MCF 10A (cell line): ENCODE data around the gene LMO2. TPM values are rescaled to one million over a fixed set of nuclear protein-coding genes. Genes with fewer than 3 reads are reported as not detected.

Experiments used
- Bru-seq: library from RNA; stranded (reverse); fragments of 400-500 nt; gene quantifications from one replicate; lab custom pipeline; 2021; lab: Mats Ljungman, UMichigan
- BruChase-seq, 2 experiments: library from RNA; stranded (reverse); fragments of 400-500 nt; gene quantifications; one replicate each; lab custom pipeline; 2021; lab: Mats Ljungman, UMichigan
- BruUV-seq: library from RNA; stranded (reverse); fragments of 400-500 nt; replicated peaks from 2 replicates; lab custom pipeline; 2021; lab: Mats Ljungman, UMichigan
- CTCF ChIA-PET: fragments of 300-600 bp; sonication (Branson Sonifier 250); formaldehyde crosslinking; extraction: SDS; loops from one replicate; lab custom pipeline; 2021; ENCODE audit warnings: antibody characterized with exemption, inconsistent platforms; lab: Yijun Ruan, JAX
- POLR2A ChIA-PET: fragments of 300-600, 350-650 bp; sonication (Branson Sonifier 250); formaldehyde crosslinking; extraction: SDS; loops from one replicate; lab custom pipeline; 2020; ENCODE audit warnings: antibody characterized with exemption, inconsistent platforms; lab: Yijun Ruan, JAX
- DNase-seq: peaks from one replicate; pipeline ENCODE4 v3.0.0-alpha.2; 2018; ENCODE audit not compliant: unreplicated experiment
- H3K27ac Mint-ChIP-seq: one replicate; pipeline ENCODE4 v1.8.0; 2022; ENCODE audit warnings: mild to moderate bottlenecking, low read depth, mixed read lengths; ENCODE audit not compliant: unreplicated experiment
- H3K27me3 Mint-ChIP-seq: one replicate; pipeline ENCODE4 v1.8.0; 2022; ENCODE audit warnings: mixed read lengths; ENCODE audit not compliant: insufficient read depth, unreplicated experiment
- H3K36me3 Mint-ChIP-seq: one replicate; pipeline ENCODE4 v1.8.0; 2022; ENCODE audit warnings: mild to moderate bottlenecking, moderate library complexity, mixed read lengths; ENCODE audit not compliant: insufficient read depth, unreplicated experiment
- H3K4me1 Mint-ChIP-seq: one replicate; pipeline ENCODE4 v1.8.0; 2022; ENCODE audit warnings: mixed read lengths; ENCODE audit not compliant: insufficient read depth, unreplicated experiment
- H3K4me3 Mint-ChIP-seq: one replicate; pipeline ENCODE4 v1.8.0; 2022; ENCODE audit warnings: mild to moderate bottlenecking, moderate library complexity, mixed read lengths; ENCODE audit not compliant: unreplicated experiment
- H3K9me3 Mint-ChIP-seq: one replicate; pipeline ENCODE4 v1.8.0; 2022; ENCODE audit warnings: mixed read lengths; ENCODE audit not compliant: unreplicated experiment
- CTCF ChIP-seq: fragments of 200-600 bp; IDR thresholded peaks from one replicate; pipeline ENCODE4 v1.8.0; 2022; ENCODE audit warnings: antibody characterized with exemption, mild to moderate bottlenecking; ENCODE audit not compliant: unreplicated experiment
- intact Hi-C: fragments of 100-400 bp; cut with micrococcal nuclease; formaldehyde crosslinking; loops from 2 replicates; pipeline ENCODE4 v1.14.1; 2022
- long read RNA-seq: library from polyadenylated mRNA; stranded (forward); transcript quantifications from one replicate; pipeline ENCODE4 v2.0.0, GENCODE V29; 2022
- total RNA-seq: library from RNA; stranded (reverse); gene quantifications from 2 replicates; pipeline ENCODE4 v1.2.3, GENCODE V29; 2022

Gene LMO2
- total RNA-seq = 0.66 and 0.89 TPM in 2 replicates
- Bru-seq, nascent RNA = percentile 19 among the genes with signal in this experiment
- BruChase-seq, experiment 1, labeled RNA remaining after a 6-hour chase = percentile 13 among the genes with signal in this experiment
- BruChase-seq, experiment 2, labeled RNA remaining after a 2-hour chase = percentile 15 among the genes with signal in this experiment
- long read RNA-seq, partial matches to known transcripts = 0 of 1 reads
- long read RNA-seq, other reads (novel, unspliced or antisense) = 0 of 1 reads

GRCh38 chr11:33891714-33892327, at the start of gene LMO2:
TSS of gene LMO2 (minus strand) at chr11:33892076. CDS start at chr11:33869716, 22,360 bp downstream.
- DNase-seq = no peak
- no peak within 1 kb of the TSS for H3K4me3 Mint-ChIP-seq
- intact Hi-C loops = no loop called here
- TF ChIP-seq CTCF = no peak
- no peak within 1 kb of the TSS for H3K27ac Mint-ChIP-seq
- peaks cover 7% of the 10 kb centered on the region for H3K4me1 Mint-ChIP-seq
- ChIA-PET POLR2A (no interaction called here), CTCF (interaction anchor here (1.2 kb wide), 1 partner anchor 33 kb away, joined by 4 read pairs; no protein-coding TSS in a partner anchor)
- no TSS peak for BruUV-seq
- peaks cover 10% of the 10 kb centered on the region for H3K27me3 Mint-ChIP-seq
- H3K9me3 Mint-ChIP-seq = no peaks in the 10 kb centered on the region
- H3K36me3 Mint-ChIP-seq = no peaks in the 10 kb centered on the region

- Mint-ChIP-seq H3K27ac (no peak overlapping the region), H3K27me3 (no peaks in the 10 kb centered on the region), H3K4me1 (peaks cover 12% of the 10 kb centered on the region), H3K36me3 (no peaks in the 10 kb centered on the region), H3K9me3 (no peaks in the 10 kb centered on the region), H3K4me3 (no peak overlapping the region)
- CTCF ChIA-PET = interaction anchor here (0.6 kb wide), 1 partner anchor 53 kb away, joined by 6 read pairs; no protein-coding TSS in a partner anchor
- peak; percentile 41 for DNase-seq
- BruUV-seq = no TSS peak
- no peak for TF ChIP-seq CTCF
- intact Hi-C loops = no loop called here
- POLR2A ChIA-PET = interaction anchor here (0.7 kb wide), 1 partner anchor 99 kb away, joined by 3 read pairs; no protein-coding TSS in a partner anchor
Observed at GRCh38 chr11:33940538-33940815, 48.6 kb upstream of the LMO2 start.

- Mint-ChIP-seq H3K27me3 (no peaks in the 10 kb centered on the region), H3K4me3 (no peak overlapping the region), H3K27ac (no peak overlapping the region), H3K36me3 (no peaks in the 10 kb centered on the region), H3K4me1 (peaks cover 5% of the 10 kb centered on the region), H3K9me3 (peaks cover 9% of the 10 kb centered on the region)
- no peak for TF ChIP-seq CTCF
- DNase-seq = no peak
- ChIA-PET CTCF (interaction anchor here (0.6 kb wide), 1 partner anchor 9 kb away, joined by 3 read pairs; no protein-coding TSS in a partner anchor), POLR2A (interaction anchor here (0.7 to 1.1 kb wide), 2 partner anchors 37 to 1712 kb away, joined by 3 to 5 read pairs; no protein-coding TSS in a partner anchor)
- BruUV-seq = no TSS peak
- intact Hi-C loops = no loop called here
Observed at GRCh38 chr11:33936725-33937604, 45.1 kb upstream of the LMO2 start.
